HG03460 (cell line): ENCODE data around the gene PDXDC1.
"Not testable (repeated sequence)": the region's sequence is repeated elsewhere in the genome, so short reads cannot be mapped to it uniquely, and the experiment has no call there.

Experiments used
- ATAC-seq: cut with Tn5 transposase; IDR thresholded peaks from one replicate; pipeline ENCODE4 v1.9.1; 2021; ENCODE audit not compliant: unreplicated experiment

PDXDC1 gene

GRCh38 chr16:15130256-15130932 is 155.6 kb downstream of the PDXDC1 start:
- not testable (repeated sequence) for ATAC-seq

GRCh38 chr16:15130943-15131700 is 156.3 kb downstream of the PDXDC1 start:
- ATAC-seq: not testable (repeated sequence)

- not testable (repeated sequence) for ATAC-seq
These were observed 158.0 kb downstream of the PDXDC1 start for GRCh38 chr16:15132719-15133428.

DNA sequence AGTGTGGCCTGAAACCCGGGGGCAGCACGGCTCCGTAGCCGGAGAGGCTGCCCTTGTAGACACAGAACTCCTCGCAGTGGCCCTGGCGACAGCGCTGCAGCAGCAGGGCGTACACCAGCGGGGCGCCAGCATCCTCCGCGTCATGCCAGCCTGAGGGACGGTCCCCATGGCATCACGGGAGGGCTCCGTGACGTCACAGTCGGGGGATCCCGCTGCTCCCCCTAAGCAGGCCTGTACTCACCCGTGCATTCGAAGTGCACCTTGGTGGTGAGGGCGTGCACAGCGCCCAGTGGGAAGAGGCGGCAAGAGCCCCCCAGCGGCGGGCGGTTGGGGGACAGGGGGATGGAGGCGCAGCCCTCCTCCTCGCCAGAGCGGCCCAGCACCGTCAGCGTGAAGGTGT is 158.7 kb downstream of the PDXDC1 start:
- ATAC-seq: not testable (repeated sequence)

DNA sequence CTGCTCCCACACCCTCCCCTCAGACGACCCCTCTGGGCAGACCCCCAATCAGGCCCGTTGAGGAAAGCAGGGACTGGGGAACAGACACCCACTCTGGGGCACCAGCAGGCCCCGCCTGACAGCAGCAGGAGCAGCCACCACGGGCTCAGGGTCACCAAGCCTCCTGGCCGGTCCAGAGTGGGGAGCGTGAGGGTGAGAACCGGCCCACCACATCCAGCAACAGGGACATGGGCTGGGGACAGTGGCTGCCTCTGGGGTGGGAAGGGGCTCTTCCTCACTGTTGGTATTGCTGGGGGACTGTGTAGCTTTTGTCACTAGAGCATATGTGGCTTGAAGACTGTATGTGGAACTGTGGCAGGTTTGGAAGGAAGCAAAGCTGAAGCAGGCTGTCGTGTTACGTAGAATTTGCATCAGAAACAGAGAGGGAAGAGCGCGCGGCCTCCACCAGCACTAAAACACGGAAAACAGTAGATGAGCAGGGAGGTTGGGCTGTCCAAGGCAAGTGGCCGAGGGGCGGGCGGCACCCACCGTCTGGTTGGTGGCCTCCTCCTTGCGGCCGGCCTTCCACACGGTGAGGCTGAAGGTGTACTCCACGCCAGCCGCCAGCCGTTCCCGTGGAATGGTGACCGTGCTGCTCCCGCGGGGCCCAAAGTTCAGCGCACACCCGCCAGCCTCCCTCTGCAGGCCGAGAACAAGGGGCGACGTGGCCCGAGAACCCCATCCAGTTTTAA is 160.1 kb downstream of the PDXDC1 start:
- not testable (repeated sequence) for ATAC-seq

DNA sequence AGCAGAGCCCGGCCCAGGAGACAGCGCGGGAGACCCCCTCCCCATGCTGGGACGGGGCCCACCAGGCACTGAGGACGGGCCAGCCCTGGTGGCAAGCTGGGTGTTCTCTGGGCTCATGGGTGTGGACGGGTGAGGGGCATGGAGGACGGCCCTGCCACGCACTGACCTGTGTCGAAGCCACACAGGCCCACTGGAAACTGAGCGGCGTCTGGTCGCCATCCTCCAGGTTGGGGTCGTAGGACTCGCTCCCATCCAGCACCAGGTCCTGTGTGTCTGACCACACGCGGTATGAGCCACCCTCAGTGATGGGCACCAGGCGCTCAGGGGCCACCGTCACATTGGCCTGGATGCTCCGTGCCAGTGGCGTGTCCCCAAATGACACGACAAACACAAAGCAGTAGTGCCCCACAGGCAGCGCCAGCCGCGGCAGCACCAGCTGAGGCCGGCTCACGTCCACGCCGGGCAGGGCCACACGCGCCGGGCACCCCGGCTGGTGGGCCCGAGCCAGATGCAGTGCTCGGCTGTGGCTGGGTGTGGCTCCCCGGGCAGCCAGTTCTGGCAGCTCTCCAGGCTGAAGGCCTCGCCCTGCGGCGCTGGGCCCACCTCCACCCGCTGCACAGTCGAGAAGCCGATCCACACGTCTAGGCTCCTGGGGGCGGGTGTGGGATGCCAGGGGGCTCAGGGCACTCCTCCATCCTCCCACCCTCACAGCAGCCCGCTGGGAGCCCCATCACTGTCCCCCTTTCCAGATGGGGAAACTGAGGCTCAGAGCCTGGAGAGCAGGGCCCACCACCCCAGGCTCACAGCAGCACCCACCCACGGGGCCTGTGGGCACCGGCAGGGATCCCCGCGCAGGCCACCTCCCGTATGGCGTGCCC is 160.9 kb downstream of the PDXDC1 start:
- not testable (repeated sequence) for ATAC-seq

- ATAC-seq: not testable (repeated sequence)
These were observed 162.7 kb downstream of the PDXDC1 start for GRCh38 chr16:15137514-15137913.

- ATAC-seq: not testable (repeated sequence)
These were observed 165.9 kb downstream of the PDXDC1 start for GRCh38 chr16:15140444-15141365.

GRCh38 chr16:15141586-15141985 is 166.8 kb downstream of the PDXDC1 start:
- no peak for ATAC-seq

DNA sequence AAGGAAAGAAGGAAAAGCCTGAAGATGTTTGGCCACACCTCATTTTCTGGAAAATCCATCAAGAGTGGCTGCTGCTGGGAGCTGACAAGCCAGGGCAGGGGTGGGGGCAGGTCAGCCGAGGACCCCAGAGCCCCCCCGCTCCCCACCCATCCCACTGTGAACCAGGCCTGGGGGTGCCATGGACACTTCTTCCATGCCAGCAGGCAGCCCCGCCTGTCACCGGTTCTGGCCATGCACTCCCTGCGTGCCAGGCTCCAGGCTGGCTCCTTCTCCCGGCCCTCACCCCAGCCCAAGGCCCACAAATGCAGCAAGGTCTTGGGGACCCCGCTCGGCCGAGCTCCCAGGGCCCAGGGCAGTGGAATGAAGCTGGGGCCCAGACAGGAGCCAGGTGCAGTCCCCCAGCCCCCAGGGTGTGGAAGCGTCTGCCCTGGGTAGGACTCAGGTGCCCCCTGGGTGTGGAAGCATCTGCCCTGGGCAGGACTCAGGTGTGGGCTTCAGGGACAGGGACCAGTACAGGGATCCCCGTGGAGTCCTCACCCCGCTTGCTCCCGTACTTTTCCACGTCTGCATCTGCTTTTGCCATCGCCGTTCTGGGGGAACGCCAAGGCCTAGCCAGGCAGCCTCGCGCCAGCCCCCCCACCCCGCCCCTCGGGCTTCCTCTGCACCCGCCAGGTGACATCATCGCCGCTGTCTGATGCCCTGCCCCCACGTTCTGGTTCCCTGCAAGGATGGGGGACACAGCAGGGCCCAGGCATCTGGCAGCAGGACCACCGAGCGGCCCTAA is 167.5 kb downstream of the PDXDC1 start:
- not testable (repeated sequence) for ATAC-seq

GRCh38 chr16:15142891-15143600 is 168.2 kb downstream of the PDXDC1 start:
- not testable (repeated sequence) for ATAC-seq

DNA sequence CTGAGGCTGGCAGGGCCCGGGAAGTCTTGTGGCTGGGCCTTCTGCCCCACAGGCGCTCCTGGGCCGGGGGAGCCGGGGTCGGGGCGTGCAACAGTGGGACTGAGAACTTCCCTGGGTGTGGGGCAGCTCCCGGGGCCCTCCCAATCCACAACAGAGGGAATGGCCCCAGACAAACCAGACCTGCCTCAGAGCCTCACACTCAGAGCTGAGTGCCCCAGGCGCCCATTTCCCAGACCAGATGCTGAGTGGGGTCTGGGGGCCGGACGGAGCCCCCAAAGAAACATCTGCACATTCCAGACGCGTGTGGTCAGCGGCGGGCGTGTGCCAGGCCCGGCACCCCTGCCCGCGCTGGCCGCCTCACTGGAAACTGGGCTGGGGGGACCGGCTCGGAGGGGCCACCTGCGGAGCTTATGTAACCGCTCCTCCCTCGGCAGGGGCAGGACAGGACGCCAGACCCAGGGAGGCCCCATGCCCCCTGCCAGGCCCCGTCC is 168.8 kb downstream of the PDXDC1 start:
- ATAC-seq: not testable (repeated sequence)

DNA sequence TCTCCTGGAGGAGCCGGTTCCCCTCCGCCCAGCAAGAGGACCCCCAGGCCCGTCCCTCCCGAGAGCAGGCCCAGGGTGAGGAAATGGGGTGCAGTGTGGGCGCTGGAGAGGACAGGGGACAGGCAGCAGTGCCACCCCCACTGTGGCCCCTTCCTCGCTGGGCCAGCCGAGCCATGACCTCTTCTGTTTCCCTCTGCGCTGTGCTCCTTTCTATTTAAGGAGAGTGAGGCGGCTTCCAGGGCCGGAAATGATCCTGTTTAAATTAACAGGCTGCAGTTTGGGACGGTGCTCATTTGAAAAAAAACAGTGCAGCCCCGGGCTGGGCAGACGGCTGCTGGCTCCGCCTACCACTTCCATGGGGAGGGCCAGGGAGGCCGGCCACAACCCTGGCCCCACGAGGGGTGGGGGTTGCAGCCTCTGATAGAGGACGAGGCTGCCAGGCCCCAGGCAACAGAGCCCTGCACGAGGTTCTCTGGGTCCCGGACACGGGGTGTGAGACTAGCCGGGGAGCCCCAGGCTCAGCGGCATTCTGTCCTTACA is 169.3 kb downstream of the PDXDC1 start:
- not testable (repeated sequence) for ATAC-seq

- not testable (repeated sequence) for ATAC-seq
These were observed 170.1 kb downstream of the PDXDC1 start for GRCh38 chr16:15144781-15145417.

GRCh38 chr16:15145418-15146263 is 170.8 kb downstream of the PDXDC1 start:
- ATAC-seq: not testable (repeated sequence)

DNA sequence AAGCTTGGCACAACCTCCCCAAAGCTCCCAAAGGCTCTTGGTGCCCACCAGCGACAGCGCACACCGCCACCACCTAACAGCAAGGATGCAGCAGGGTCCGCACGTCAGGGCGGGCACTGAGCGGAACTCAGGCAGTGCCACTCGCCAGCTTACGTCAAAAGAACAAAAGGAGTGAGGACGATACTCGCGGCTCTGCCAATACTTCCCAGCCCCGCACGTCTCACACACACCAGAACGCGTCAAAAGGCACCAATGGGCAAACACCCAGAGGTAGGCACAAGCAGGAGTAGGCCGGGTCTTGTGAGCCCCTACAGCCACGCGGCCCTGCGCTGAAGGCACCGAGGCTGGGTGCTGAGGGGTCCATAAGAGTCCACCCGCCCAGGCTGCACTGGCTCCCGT is 171.4 kb downstream of the PDXDC1 start:
- ATAC-seq: not testable (repeated sequence)
